IMR-90 (cell line): ENCODE measurements around the gene PTPRF. TPM values are rescaled to one million over a fixed set of nuclear protein-coding genes. Genes with fewer than 3 reads are reported as not detected.
"Not testable (repeated sequence)": the region's sequence is repeated elsewhere in the genome, so short reads cannot be mapped to it uniquely, and the experiment has no call there.

Experiments
- ATAC-seq: fragments of 200-7000 bp; cut with Tn5 transposase; 2 replicates; pipeline ENCODE4 v1.9.1; 2020; ENCODE audit warnings: low read depth, mild to moderate bottlenecking, moderate library complexity
- BruUV-seq: library from RNA; stranded (reverse); fragments of 400-500 nt; replicated peaks from 2 replicates; lab custom pipeline; 2021; lab: Mats Ljungman, UMichigan
- CTCF ChIA-PET: fragments of 300-600 bp; formaldehyde crosslinking; extraction: SDS; loops from one replicate; lab custom pipeline; 2021; ENCODE audit warnings: antibody characterized with exemption; lab: Yijun Ruan, JAX
- POLR2A ChIA-PET: fragments of 300-600 bp; sonication (Branson Sonifier 250); formaldehyde crosslinking; loops from one replicate; lab custom pipeline; 2022; ENCODE audit warnings: antibody characterized with exemption; ENCODE audit not compliant: unreplicated experiment; lab: Charles Lee
- DNase-seq: peaks from one replicate; pipeline ENCODE4 v3.0.0; 2013
- H2AFZ ChIP-seq: replicated peaks from 2 replicates; pipeline ENCODE3; 2013; ENCODE audit warnings: low read length, mild to moderate bottlenecking; ENCODE audit not compliant: poor library complexity
- H2AK5ac ChIP-seq: 2 replicates; pipeline ENCODE4 v1.6.1; 2013; ENCODE audit warnings: low read depth, low read length, inconsistent platforms
- H2AK9ac ChIP-seq: replicated peaks from 2 replicates; pipeline ENCODE3; 2013; ENCODE audit warnings: mild to moderate bottlenecking, low read depth, low read length, moderate library complexity; ENCODE audit not compliant: poor library complexity
- H2BK120ac ChIP-seq: 2 replicates; pipeline ENCODE4 v1.6.1; 2013; ENCODE audit warnings: low read depth, low read length, inconsistent platforms
- H2BK15ac ChIP-seq: 3 replicates; pipeline ENCODE4 v1.6.1; 2013; ENCODE audit warnings: low read depth, low read length, inconsistent platforms
- H2BK20ac ChIP-seq: 2 replicates; pipeline ENCODE4 v1.6.1; 2013; ENCODE audit warnings: low read depth, mild to moderate bottlenecking, inconsistent platforms, low read length, moderate library complexity
- H2BK5ac ChIP-seq: 2 replicates; pipeline ENCODE4 v1.6.1; 2013; ENCODE audit warnings: mild to moderate bottlenecking, low read depth, low read length, inconsistent platforms; ENCODE audit not compliant: poor library complexity, severe bottlenecking
- H3K14ac ChIP-seq: replicated peaks from 2 replicates; pipeline ENCODE4 v1.6.1; 2013; ENCODE audit warnings: low read depth, low read length, inconsistent platforms
- H3K18ac ChIP-seq: 2 replicates; pipeline ENCODE4 v1.6.1; 2013; ENCODE audit warnings: low read depth, low read length, control low read depth
- H3K23ac ChIP-seq: 2 replicates; pipeline ENCODE4 v1.6.1; 2013; ENCODE audit warnings: low read depth, low read length, inconsistent platforms
- H3K27ac ChIP-seq: 2 replicates; pipeline ENCODE4 v1.5.1; 2013; ENCODE audit warnings: mild to moderate bottlenecking, control low read depth, low read length; ENCODE audit not compliant: insufficient read depth
- H3K27me3 ChIP-seq: 2 replicates; pipeline ENCODE4 v1.6.1; 2013; ENCODE audit warnings: low read length; ENCODE audit not compliant: control insufficient read depth, insufficient read depth
- H3K36me3 ChIP-seq: 2 replicates; pipeline ENCODE4 v1.6.1; 2013; ENCODE audit warnings: low read length, mixed read lengths; ENCODE audit not compliant: control insufficient read depth, insufficient read depth
- H3K4ac ChIP-seq: 2 replicates; pipeline ENCODE4 v1.6.1; 2013; ENCODE audit warnings: low read depth, low read length, inconsistent platforms
- H3K4me1 ChIP-seq: 2 replicates; pipeline ENCODE4 v1.6.1; 2013; ENCODE audit warnings: low read length, mixed read lengths; ENCODE audit not compliant: control insufficient read depth, insufficient read depth
- H3K4me2 ChIP-seq: 2 replicates; pipeline ENCODE4 v1.6.1; 2013; ENCODE audit warnings: low read depth, mild to moderate bottlenecking, control low read depth, low read length, moderate library complexity
- H3K4me3 ChIP-seq: 2 replicates; pipeline ENCODE4 v1.5.1; 2013; ENCODE audit warnings: low read depth, mild to moderate bottlenecking, control low read depth, low read length, moderate library complexity; ENCODE audit not compliant: insufficient read depth
- H3K56ac ChIP-seq: 2 replicates; pipeline ENCODE4 v1.6.1; 2013; ENCODE audit warnings: low read length, inconsistent platforms; ENCODE audit not compliant: insufficient read depth; ENCODE audit errors: extremely low read depth
- H3K79me1 ChIP-seq, 2 experiments: 2 replicates each; pipeline ENCODE4 v1.6.1; 2013; ENCODE audit warnings: low read length in 2 of 2, inconsistent platforms in 1 of 2, low read depth in 1 of 2
- H3K9ac ChIP-seq: 2 replicates; pipeline ENCODE4 v1.6.1; 2013; ENCODE audit warnings: low read depth, low read length, control low read depth
- H3K9me1 ChIP-seq: 2 replicates; pipeline ENCODE4 v1.6.1; 2013; ENCODE audit warnings: low read length, inconsistent platforms; ENCODE audit not compliant: insufficient read depth
- H3K9me3 ChIP-seq: 2 replicates; pipeline ENCODE4 v1.6.1; 2013; ENCODE audit warnings: low read length; ENCODE audit not compliant: control insufficient read depth, insufficient read depth
- H4K20me1 ChIP-seq: 2 replicates; pipeline ENCODE4 v1.6.1; 2013; ENCODE audit warnings: low read length, inconsistent platforms; ENCODE audit not compliant: insufficient read depth
- H4K5ac ChIP-seq: 2 replicates; pipeline ENCODE4 v1.6.1; 2013; ENCODE audit warnings: mild to moderate bottlenecking, low read depth, low read length, control low read depth
- H4K8ac ChIP-seq, 2 experiments: 2 replicates each; pipeline ENCODE4 v1.6.1; 2013; ENCODE audit warnings: low read depth in 2 of 2, low read length in 2 of 2, control low read depth in 1 of 2, inconsistent platforms in 1 of 2
- H4K91ac ChIP-seq: 2 replicates; pipeline ENCODE4 v1.6.1; 2013; ENCODE audit warnings: low read depth, low read length, inconsistent platforms; ENCODE audit not compliant: insufficient read depth
- WGBS, 2 experiments: methylation state at CpG; one replicate each; pipeline versions ENCODE4 v1.1.5 to v1.1.7; 2013; ENCODE audit warnings: missing lambda C conversion rate in 2 of 2; ENCODE audit not compliant: insufficient read length in 1 of 2; ENCODE audit errors: extremely low coverage in 2 of 2; 5-methylcytosine and 5-hydroxymethylcytosine counted together
- dilution Hi-C: fragments of 300-500 bp; cut with HindIII; formaldehyde crosslinking; loops from one replicate; pipeline ENCODE4 v1.14.3; 2018; ENCODE audit warnings: low sequenced_read_pairs; ENCODE audit not compliant: unreplicated experiment
- in situ Hi-C: fragments of 300-500 bp; cut with MboI; formaldehyde crosslinking; loops from 3 replicates; pipeline ENCODE4 v1.14.3; 2019; ENCODE audit warnings: low sequenced_read_pairs, inconsistent platforms, mixed read lengths
- intact Hi-C: fragments of 100-400 bp; cut with micrococcal nuclease; formaldehyde crosslinking; loops from 2 replicates; pipeline ENCODE4 v1.10.0; 2022
- polyA plus RNA-seq, 3 experiments: library from polyadenylated mRNA; depleted of rRNA; stranded (reverse); fragments of >200 nt; gene quantifications; 2 replicates each; pipeline ENCODE4 v1.2.3, GENCODE V29; 2012; ENCODE audit warnings: low replicate concordance in 1 of 3
- total RNA-seq: library from RNA; depleted of rRNA; stranded (reverse); fragments of >200 nt; gene quantifications from 2 replicates; pipeline ENCODE4 v1.2.3, GENCODE V29; 2012

Gene PTPRF
- total and polyA plus RNA-seq, 2 of the 4 experiments (the other 2 are of a cell fraction): 25.8 to 92.3 TPM

GRCh38 chr1:43638381-43638780, 107.7 kb downstream of the PTPRF start:
- POLR2A ChIA-PET, H4K91ac ChIP-seq, CTCF ChIA-PET: not testable (repeated sequence)

More at GRCh38 chr1:43638381-43638780, 107.7 kb downstream of the PTPRF start:
- in situ Hi-C loops, H2BK20ac ChIP-seq, DNase-seq, H3K23ac ChIP-seq, H2BK5ac ChIP-seq, H2AFZ ChIP-seq, H3K18ac ChIP-seq, BruUV-seq, H3K36me3 ChIP-seq, H2AK5ac ChIP-seq, H3K4me1 ChIP-seq, H3K9me3 ChIP-seq, H3K14ac ChIP-seq, H3K27ac ChIP-seq, H3K4me2 ChIP-seq, H4K8ac ChIP-seq, H2BK120ac ChIP-seq, H3K79me1 ChIP-seq, ATAC-seq, H3K4me3 ChIP-seq, H2AK9ac ChIP-seq, H4K5ac ChIP-seq, dilution Hi-C loops, H3K56ac ChIP-seq, H4K20me1 ChIP-seq, H3K9ac ChIP-seq, H2BK15ac ChIP-seq, H3K27me3 ChIP-seq, H3K9me1 ChIP-seq, H3K4ac ChIP-seq: not testable (repeated sequence)
- intact Hi-C loops: loop anchor here (5.0 kb wide), 1 partner anchor 426 kb away; no protein-coding TSS in a partner anchor
- no CpG with 5 or more reads among the region's 4 CpGs for WGBS, 2 experiments
